ENCODE measurements around the gene HLTF.

HLTF gene

DNA sequence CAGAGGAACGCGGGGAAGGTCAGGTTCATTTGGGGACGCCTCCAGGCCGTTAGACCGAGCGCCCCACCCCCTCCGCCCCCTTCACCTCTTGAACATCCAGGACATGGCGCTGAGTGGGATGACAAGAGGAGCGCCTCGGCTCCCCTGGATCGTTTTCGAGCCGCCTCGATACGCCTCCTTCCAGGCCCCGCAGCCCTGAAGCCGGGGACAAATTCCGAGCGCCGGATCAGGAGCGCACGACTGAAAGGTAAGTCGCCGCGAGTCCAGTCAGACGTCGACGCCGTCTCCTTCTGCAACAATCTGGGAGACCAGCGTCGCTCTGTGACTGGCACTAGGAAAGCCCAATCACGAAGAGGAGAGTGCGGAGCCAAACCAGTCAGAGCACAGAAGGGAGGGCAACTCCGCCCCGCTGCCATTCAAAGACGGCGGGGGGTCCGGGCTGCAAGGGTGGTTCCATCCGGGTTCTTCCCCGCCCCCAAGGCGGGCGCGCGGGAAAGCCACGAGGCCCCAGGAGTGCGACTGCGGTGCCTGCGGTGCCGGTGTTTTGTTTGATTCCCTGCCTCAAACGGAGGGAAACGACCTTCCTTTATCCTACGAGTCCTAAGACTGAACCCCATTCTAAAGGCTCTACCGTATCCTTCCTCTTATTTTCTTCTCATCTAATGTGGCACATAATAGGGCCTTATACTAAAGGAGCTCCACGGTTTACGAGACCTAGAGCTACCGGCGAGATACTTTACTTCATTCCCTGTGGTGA is at the start of gene HLTF:
TSS of gene HLTF (minus strand) at position 302 of the 757 bp plus-strand sequence. CDS start at position 105, 197 bp downstream.
- CTCF ChIA-PET = no interaction called here

DNA sequence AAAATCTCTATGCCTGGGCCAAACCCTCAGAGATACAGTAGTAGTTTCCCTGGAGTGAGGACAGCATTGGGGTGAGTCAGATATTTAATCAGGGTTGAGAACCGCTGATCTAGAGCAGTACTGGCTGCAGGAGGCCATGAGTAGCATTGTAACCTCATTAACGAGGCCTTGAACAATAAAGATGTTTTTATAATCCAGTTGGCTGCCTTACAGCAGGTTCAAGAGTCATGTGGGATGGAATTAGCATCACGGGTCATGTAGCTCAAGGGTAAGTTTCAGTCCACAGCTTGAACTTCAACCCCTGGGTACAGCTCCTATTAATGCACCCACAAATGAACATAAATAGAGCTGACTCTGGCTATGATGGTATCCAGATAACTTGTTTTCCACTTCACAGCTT is 48.2 kb upstream of the HLTF start:
- POLR2A ChIA-PET = interaction anchor here (1.4 kb wide), 1 partner anchor 13 kb away, joined by 4 read pairs; no protein-coding TSS in a partner anchor
- TF ChIP-seq SP1 (IDR thresholded peaks at IDR 0.05) (no peak), LEF1 (IDR thresholded peaks at IDR 0.05; ENCODE audit: borderline replicate concordance) (no peak), TARDBP (IDR thresholded peaks at IDR 0.05) (no peak), CTBP1 (IDR thresholded peaks at IDR 0.05; ENCODE audit: borderline replicate concordance) (no peak), FOXK2 (IDR thresholded peaks at IDR 0.05) (no peak), ELF4 (IDR thresholded peaks at IDR 0.05) (no peak), FOXA1 (IDR thresholded peaks at IDR 0.05) (no peak), HDGF (IDR thresholded peaks at IDR 0.05; ENCODE audit: borderline replicate concordance) (no peak), ZNF384 (IDR thresholded peaks at IDR 0.05) (no peak), SUZ12 (IDR thresholded peaks at IDR 0.05) (no peak), ARNT (IDR thresholded peaks at IDR 0.05) (no peak), BHLHE40 (IDR thresholded peaks at IDR 0.05; ENCODE audit: borderline replicate concordance) (no peak), NFRKB (IDR thresholded peaks at IDR 0.05) (no peak), FOXM1 (IDR thresholded peaks at IDR 0.05; ENCODE audit: borderline replicate concordance) (no peak), L3MBTL2 (conservative IDR thresholded peaks at IDR 0.05) (no peak)
- TF ChIP-seq, protein P1, sequence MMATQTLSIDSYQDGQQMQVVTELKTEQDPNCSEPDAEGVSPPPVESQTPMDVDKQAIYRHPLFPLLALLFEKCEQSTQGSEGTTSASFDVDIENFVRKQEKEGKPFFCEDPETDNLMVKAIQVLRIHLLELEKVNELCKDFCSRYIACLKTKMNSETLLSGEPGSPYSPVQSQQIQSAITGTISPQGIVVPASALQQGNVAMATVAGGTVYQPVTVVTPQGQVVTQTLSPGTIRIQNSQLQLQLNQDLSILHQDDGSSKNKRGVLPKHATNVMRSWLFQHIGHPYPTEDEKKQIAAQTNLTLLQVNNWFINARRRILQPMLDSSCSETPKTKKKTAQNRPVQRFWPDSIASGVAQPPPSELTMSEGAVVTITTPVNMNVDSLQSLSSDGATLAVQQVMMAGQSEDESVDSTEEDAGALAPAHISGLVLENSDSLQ (IDR thresholded peaks at IDR 0.05) = no peak
- CTCF ChIA-PET = no interaction called here
- no peak for DNase-seq (ENCODE audit: extremely low spot score)

More for the DNA sequence above, at the start of gene HLTF:
- DNase-seq (ENCODE audit: extremely low spot score) = peak; percentile 96
- TF ChIP-seq BHLHE40 (IDR thresholded peaks at IDR 0.05; ENCODE audit: borderline replicate concordance) (no peak), L3MBTL2 (conservative IDR thresholded peaks at IDR 0.05) (peak; percentile 100), LEF1 (IDR thresholded peaks at IDR 0.05; ENCODE audit: borderline replicate concordance) (peak; percentile 82; the same call in 1 of the 2 replicates), ELF4 (IDR thresholded peaks at IDR 0.05) (0 out of 2 replicates have a peak, but pooled peaks have one; percentile 4)
- TF ChIP-seq, protein P1 (IDR thresholded peaks at IDR 0.05) = peak; percentile 100
- POLR2A ChIA-PET = no interaction called here

DNA sequence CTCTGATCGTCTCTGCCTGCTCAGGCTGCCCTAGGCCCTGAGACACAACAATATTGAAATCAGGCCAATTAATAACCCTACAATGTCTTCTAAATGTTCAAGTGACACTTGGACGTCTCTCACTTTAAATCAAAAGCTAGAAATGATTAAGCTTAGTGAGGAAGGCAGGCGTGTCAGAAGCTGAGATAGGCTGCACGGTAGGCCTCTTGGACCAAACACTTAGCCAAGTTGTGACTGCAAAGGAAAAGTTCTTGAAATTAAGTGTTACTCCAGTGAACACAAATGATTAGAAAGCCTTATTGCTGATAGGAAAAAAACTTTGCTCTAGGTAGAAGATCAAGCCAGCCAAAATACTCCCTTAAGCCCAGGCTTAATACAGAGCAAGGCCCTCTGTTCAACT is 45.3 kb upstream of the HLTF start:
- POLR2A ChIA-PET = no interaction called here

GRCh38 chr3:149129326-149130205 is 43.2 kb upstream of the HLTF start, which contains the start of gene HPS3:
Gene HPS3 (plus strand): TSS chr3:149129638. CDS start chr3:149129724, 86 bp downstream.
- peak; percentile 91 for DNase-seq (ENCODE audit: extremely low spot score)
- TF ChIP-seq BHLHE40 (IDR thresholded peaks at IDR 0.05; ENCODE audit: borderline replicate concordance) (no peak), ELF4 (IDR thresholded peaks at IDR 0.05) (peak; percentile 69), L3MBTL2 (conservative IDR thresholded peaks at IDR 0.05) (peak; percentile 67), FOXK2 (IDR thresholded peaks at IDR 0.05) (no peak)
- ChIA-PET CTCF (interaction anchor here (1.2 to 1.4 kb wide), 2 partner anchors 9 to 10 kb away, joined by 3 to 4 read pairs; no protein-coding TSS in a partner anchor), POLR2A (interaction anchor here (0.8 to 1.6 kb wide), 4 partner anchors 9 to 108 kb away, joined by 3 to 4 read pairs (median 3); no protein-coding TSS in a partner anchor)

More for the DNA sequence above, 45.3 kb upstream of the HLTF start:
- CTCF ChIA-PET = no interaction called here
- TF ChIP-seq CTBP1 (IDR thresholded peaks at IDR 0.05; ENCODE audit: borderline replicate concordance) (no peak), FOXM1 (IDR thresholded peaks at IDR 0.05; ENCODE audit: borderline replicate concordance) (no peak), HDGF (IDR thresholded peaks at IDR 0.05; ENCODE audit: borderline replicate concordance) (no peak), ZNF384 (IDR thresholded peaks at IDR 0.05) (no peak), BHLHE40 (IDR thresholded peaks at IDR 0.05; ENCODE audit: borderline replicate concordance) (no peak), FOXK2 (IDR thresholded peaks at IDR 0.05) (no peak), ARNT (IDR thresholded peaks at IDR 0.05) (no peak), SUZ12 (IDR thresholded peaks at IDR 0.05) (no peak), LEF1 (IDR thresholded peaks at IDR 0.05; ENCODE audit: borderline replicate concordance) (no peak), TARDBP (IDR thresholded peaks at IDR 0.05) (no peak), ELF4 (IDR thresholded peaks at IDR 0.05) (no peak)
- DNase-seq (ENCODE audit: extremely low spot score) = no peak

- no peak for DNase-seq (ENCODE audit: extremely low spot score)
- POLR2A ChIA-PET = no interaction called here
- CTCF ChIA-PET = interaction anchor here (1.4 kb wide), 1 partner anchor 8 kb away, joined by 3 read pairs; no protein-coding TSS in a partner anchor
- TF ChIP-seq ARNT (IDR thresholded peaks at IDR 0.05) = no peak
- TF ChIP-seq, protein P1 (IDR thresholded peaks at IDR 0.05) = peak; percentile 37; the same call in 1 of the 2 replicates
These were observed 42.5 kb upstream of the HLTF start for GRCh38 chr3:149128821-149129220.
